ENCODE data around the gene SLC16A5. TPM values are rescaled to one million over a fixed set of nuclear protein-coding genes. Genes with fewer than 3 reads are reported as not detected.

SLC16A5 gene
- polyA plus RNA-seq, 3 donors = 26.1 to 99.4 (median 27.0) TPM

DNA sequence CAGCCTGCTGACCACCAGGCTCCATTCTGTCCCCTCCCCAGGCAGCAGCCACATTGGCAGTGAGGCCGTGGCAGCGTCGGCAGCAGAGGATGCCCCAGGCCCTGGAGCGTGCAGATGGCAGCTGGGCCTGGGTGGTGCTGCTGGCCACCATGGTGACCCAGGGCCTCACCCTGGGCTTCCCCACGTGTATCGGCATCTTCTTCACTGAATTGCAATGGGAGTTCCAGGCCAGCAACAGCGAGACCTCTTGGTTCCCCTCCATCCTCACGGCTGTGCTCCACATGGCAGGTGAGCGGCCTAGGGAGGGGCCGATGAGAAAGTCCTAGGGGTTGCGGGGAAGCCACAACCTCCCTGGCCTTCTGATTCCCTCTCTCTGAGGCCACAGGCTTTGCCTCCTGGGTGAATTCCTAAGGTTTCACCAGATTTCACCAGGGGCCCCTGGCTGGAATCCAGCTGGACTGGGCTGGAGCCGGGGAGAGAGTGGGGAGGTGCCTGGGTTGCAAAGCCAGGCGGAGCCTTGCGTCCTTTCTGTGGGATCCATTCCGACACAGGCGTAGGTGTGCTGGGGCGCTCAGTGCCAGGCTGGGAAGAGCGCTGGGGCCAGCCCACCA is 5.9 kb downstream of the SLC16A5 start:
- no peak overlapping the region for H3K4me3 ChIP-seq (replicated peaks in 1 of 3; ENCODE audit: low read depth in 2 of 3, low read length in 3 of 3)
- Mint-ChIP-seq H3K27ac (peak overlapping the region in 3 of 7 donors; percentile 76 to 86 (median 82)), H3K27me3 (ENCODE audit: low read depth in 3 of 3) (peaks cover 0 to 6% (median 2%) of the 10 kb centered on the region in 3 donors), H3K4me3 (no peak overlapping the region), H3K4me1 (peaks cover 71% of the 10 kb centered on the region), H3K9me3 (peaks cover 0 to 2% (median 0%) of the 10 kb centered on the region in 7 donors), H3K36me3 (peaks cover 22 to 48% of the 10 kb centered on the region in 2 donors)
- no peak for DNase-seq
- H3K4me1 ChIP-seq (ENCODE audit: control insufficient read depth in 1 of 2, insufficient read depth in 2 of 2, low read length in 2 of 2) = peaks cover 82% of the 10 kb centered on the region in 2 donors
- H4K20me1 ChIP-seq (ENCODE audit: insufficient read depth, low read length) = peaks cover 13% of the 10 kb centered on the region
- TF ChIP-seq CTCF (IDR thresholded peaks at IDR 0.05) = no peak
- H2AFZ ChIP-seq (ENCODE audit: insufficient read depth, low read depth, low read length, poor library complexity, severe bottlenecking) = no peak overlapping the region
- H3K27me3 ChIP-seq (ENCODE audit: control insufficient read depth in 2 of 2, insufficient read depth in 2 of 2, low read length in 2 of 2) = no peaks in the 10 kb centered on the region
- H3K9me3 ChIP-seq (replicated peaks in 1 of 2; ENCODE audit: control insufficient read depth in 1 of 2, insufficient read depth in 1 of 2, low read length in 2 of 2) = no peaks in the 10 kb centered on the region
- 98% methylated on average over 18 of the region's 18 CpGs for WGBS (ENCODE audit: insufficient coverage)
- intact Hi-C loops (cut with micrococcal nuclease) = no loop called here
- peaks cover 20 to 22% of the 10 kb centered on the region in 2 donors for H3K36me3 ChIP-seq (replicated peaks in 1 of 2; ENCODE audit: control insufficient read depth in 1 of 2, insufficient read depth in 2 of 2, low read length in 2 of 2)
- H3K4me2 ChIP-seq (replicated peaks; ENCODE audit: extremely low read depth, low read length, poor library complexity, severe bottlenecking) = peak overlapping the region; percentile 56
- H3K79me2 ChIP-seq (ENCODE audit: insufficient read depth, low read length) = peaks cover 60% of the 10 kb centered on the region
- peak overlapping the region; percentile 32 to 73 for H3K27ac ChIP-seq (ENCODE audit: low read depth in 1 of 2, low read length in 2 of 2)
- no peak overlapping the region for H3K9ac ChIP-seq (ENCODE audit: insufficient read depth, low read length, poor library complexity, severe bottlenecking)

GRCh38 chr17:75094871-75095399 is 7.2 kb downstream of the SLC16A5 start:
- Histone ChIP-seq H3K9ac (ENCODE audit: insufficient read depth, low read length, poor library complexity, severe bottlenecking) (no peak overlapping the region), H2AFZ (ENCODE audit: insufficient read depth, low read depth, low read length, poor library complexity, severe bottlenecking) (no peak overlapping the region), H3K79me2 (ENCODE audit: insufficient read depth, low read length) (peaks cover 49% of the 10 kb centered on the region), H3K4me3 (replicated peaks in 1 of 3; ENCODE audit: low read depth in 2 of 3, low read length in 3 of 3) (no peak overlapping the region), H3K9me3 (replicated peaks in 1 of 2; ENCODE audit: control insufficient read depth in 1 of 2, insufficient read depth in 1 of 2, low read length in 2 of 2) (no peaks in the 10 kb centered on the region), H3K4me1 (ENCODE audit: control insufficient read depth in 1 of 2, insufficient read depth in 2 of 2, low read length in 2 of 2) (peaks cover 69% of the 10 kb centered on the region in 2 donors), H4K20me1 (ENCODE audit: insufficient read depth, low read length) (peaks cover 13% of the 10 kb centered on the region), H3K27me3 (ENCODE audit: control insufficient read depth in 2 of 2, insufficient read depth in 2 of 2, low read length in 2 of 2) (no peaks in the 10 kb centered on the region), H3K4me2 (replicated peaks; ENCODE audit: extremely low read depth, low read length, poor library complexity, severe bottlenecking) (no peak overlapping the region), H3K36me3 (replicated peaks in 1 of 2; ENCODE audit: control insufficient read depth in 1 of 2, insufficient read depth in 2 of 2, low read length in 2 of 2) (peaks cover 28 to 35% of the 10 kb centered on the region in 2 donors), H3K27ac (ENCODE audit: low read depth in 1 of 2, low read length in 2 of 2) (no peak overlapping the region)
- Mint-ChIP-seq H3K27me3 (ENCODE audit: low read depth in 3 of 3) (peaks cover 0 to 6% (median 2%) of the 10 kb centered on the region in 3 donors), H3K4me3 (no peak overlapping the region), H3K36me3 (peaks cover 29 to 57% of the 10 kb centered on the region in 2 donors), H3K27ac (no peak overlapping the region), H3K9me3 (peaks cover 0 to 2% (median 0%) of the 10 kb centered on the region in 7 donors), H3K4me1 (peaks cover 58% of the 10 kb centered on the region)
- no peak for TF ChIP-seq CTCF (IDR thresholded peaks at IDR 0.05)
- 96% methylated on average over 14 of the region's 16 CpGs for WGBS (ENCODE audit: insufficient coverage)
- intact Hi-C loops (cut with micrococcal nuclease) = no loop called here
- DNase-seq = no peak

Data from CD14-positive monocyte (primary cell).